ENCODE measurements around the gene RAB3IP. TPM values are rescaled to one million over a fixed set of nuclear protein-coding genes. Genes with fewer than 3 reads are reported as not detected.

The RAB3IP gene
- 19.0 TPM for total RNA-seq

- peaks cover 2% of the 10 kb centered on the region for H3K27me3 ChIP-seq (ENCODE audit: insufficient read depth, low read length)
- peaks cover 9% of the 10 kb centered on the region for H3K4me1 ChIP-seq (ENCODE audit: insufficient read depth, low read length)
- H3K4me3 ChIP-seq (ENCODE audit: low read length), result peak within 1 kb of the TSS; percentile 63
- no peaks in the 10 kb centered on the region for H3K9me3 ChIP-seq (ENCODE audit: low read depth, low read length)
These were observed at the start of gene RAB3IP for GRCh38 chr12:69738351-69739286. TSS of gene RAB3IP (plus strand) at chr12:69738860. CDS start at chr12:69755409, 16,549 bp downstream.

GRCh38 chr12:69689638-69690037 is 49.0 kb upstream of the RAB3IP start:
- Histone ChIP-seq H3K9me3 (ENCODE audit: low read depth, low read length) (no peaks in the 10 kb centered on the region), H3K4me1 (ENCODE audit: insufficient read depth, low read length) (peaks cover 4% of the 10 kb centered on the region), H3K27me3 (ENCODE audit: insufficient read depth, low read length) (no peaks in the 10 kb centered on the region), H3K4me3 (ENCODE audit: low read length) (no peak overlapping the region)

- Histone ChIP-seq H3K9me3 (ENCODE audit: low read depth, low read length) (no peaks in the 10 kb centered on the region), H3K4me3 (ENCODE audit: low read length) (no peak overlapping the region), H3K27me3 (ENCODE audit: insufficient read depth, low read length) (no peaks in the 10 kb centered on the region), H3K4me1 (ENCODE audit: insufficient read depth, low read length) (peaks cover 1% of the 10 kb centered on the region)
These were observed 44.5 kb upstream of the RAB3IP start for GRCh38 chr12:69694123-69694522.

GRCh38 chr12:69698054-69698453 is 40.6 kb upstream of the RAB3IP start:
- Histone ChIP-seq H3K9me3 (ENCODE audit: low read depth, low read length) (no peaks in the 10 kb centered on the region), H3K4me1 (ENCODE audit: insufficient read depth, low read length) (no peaks in the 10 kb centered on the region), H3K4me3 (ENCODE audit: low read length) (no peak overlapping the region), H3K27me3 (ENCODE audit: insufficient read depth, low read length) (no peaks in the 10 kb centered on the region)

GRCh38 chr12:69698769-69699540 is 39.7 kb upstream of the RAB3IP start, which contains the start of gene BEST3:
TSS of gene BEST3 (minus strand) at chr12:69699303. CDS start at chr12:69697798, 1,505 bp downstream.
- no peaks in the 10 kb centered on the region for H3K4me1 ChIP-seq (ENCODE audit: insufficient read depth, low read length)
- no peaks in the 10 kb centered on the region for H3K9me3 ChIP-seq (ENCODE audit: low read depth, low read length)
- no peaks in the 10 kb centered on the region for H3K27me3 ChIP-seq (ENCODE audit: insufficient read depth, low read length)
- H3K4me3 ChIP-seq (ENCODE audit: low read length), result no peak within 1 kb of the TSS

- H3K4me3 ChIP-seq (ENCODE audit: low read length), result no peak overlapping the region
- no peaks in the 10 kb centered on the region for H3K27me3 ChIP-seq (ENCODE audit: insufficient read depth, low read length)
- H3K9me3 ChIP-seq (ENCODE audit: low read depth, low read length), result no peaks in the 10 kb centered on the region
- no peaks in the 10 kb centered on the region for H3K4me1 ChIP-seq (ENCODE audit: insufficient read depth, low read length)
These were observed 36.8 kb upstream of the RAB3IP start for GRCh38 chr12:69701826-69702225.

GRCh38 chr12:69703146-69703642 is 35.5 kb upstream of the RAB3IP start:
- no peaks in the 10 kb centered on the region for H3K4me1 ChIP-seq (ENCODE audit: insufficient read depth, low read length)

GRCh38 chr12:69704357-69704756 is 34.3 kb upstream of the RAB3IP start:
- Histone ChIP-seq H3K27me3 (ENCODE audit: insufficient read depth, low read length) (no peaks in the 10 kb centered on the region), H3K4me3 (ENCODE audit: low read length) (no peak overlapping the region), H3K4me1 (ENCODE audit: insufficient read depth, low read length) (no peaks in the 10 kb centered on the region), H3K9me3 (ENCODE audit: low read depth, low read length) (no peaks in the 10 kb centered on the region)

More at GRCh38 chr12:69703146-69703642, 35.5 kb upstream of the RAB3IP start:
- H3K9me3 ChIP-seq (ENCODE audit: low read depth, low read length), result no peaks in the 10 kb centered on the region
- H3K27me3 ChIP-seq (ENCODE audit: insufficient read depth, low read length), result no peaks in the 10 kb centered on the region
- no peak overlapping the region for H3K4me3 ChIP-seq (ENCODE audit: low read length)

- Histone ChIP-seq H3K9me3 (ENCODE audit: low read depth, low read length) (no peaks in the 10 kb centered on the region), H3K4me3 (ENCODE audit: low read length) (no peak overlapping the region), H3K27me3 (ENCODE audit: insufficient read depth, low read length) (no peaks in the 10 kb centered on the region), H3K4me1 (ENCODE audit: insufficient read depth, low read length) (no peaks in the 10 kb centered on the region)
These were observed 30.0 kb upstream of the RAB3IP start for GRCh38 chr12:69708649-69709048.

- Histone ChIP-seq H3K4me1 (ENCODE audit: insufficient read depth, low read length) (no peaks in the 10 kb centered on the region), H3K4me3 (ENCODE audit: low read length) (no peak overlapping the region), H3K9me3 (ENCODE audit: low read depth, low read length) (no peaks in the 10 kb centered on the region), H3K27me3 (ENCODE audit: insufficient read depth, low read length) (no peaks in the 10 kb centered on the region)
These were observed 25.8 kb upstream of the RAB3IP start for GRCh38 chr12:69712826-69713225.

- H3K27me3 ChIP-seq (ENCODE audit: insufficient read depth, low read length), result no peaks in the 10 kb centered on the region
- no peaks in the 10 kb centered on the region for H3K9me3 ChIP-seq (ENCODE audit: low read depth, low read length)
- no peak overlapping the region for H3K4me3 ChIP-seq (ENCODE audit: low read length)
- no peaks in the 10 kb centered on the region for H3K4me1 ChIP-seq (ENCODE audit: insufficient read depth, low read length)
These were observed 24.1 kb upstream of the RAB3IP start for GRCh38 chr12:69714542-69714941.

GRCh38 chr12:69719336-69720316 is 19.0 kb upstream of the RAB3IP start:
- Histone ChIP-seq H3K9me3 (ENCODE audit: low read depth, low read length) (no peaks in the 10 kb centered on the region), H3K4me3 (ENCODE audit: low read length) (no peak overlapping the region), H3K4me1 (ENCODE audit: insufficient read depth, low read length) (no peaks in the 10 kb centered on the region), H3K27me3 (ENCODE audit: insufficient read depth, low read length) (peaks cover 5% of the 10 kb centered on the region)

GRCh38 chr12:69720750-69721149 is 17.9 kb upstream of the RAB3IP start:
- Histone ChIP-seq H3K4me1 (ENCODE audit: insufficient read depth, low read length) (no peaks in the 10 kb centered on the region), H3K9me3 (ENCODE audit: low read depth, low read length) (no peaks in the 10 kb centered on the region), H3K27me3 (ENCODE audit: insufficient read depth, low read length) (peaks cover 5% of the 10 kb centered on the region), H3K4me3 (ENCODE audit: low read length) (no peak overlapping the region)

GRCh38 chr12:69726922-69727321 is 11.7 kb upstream of the RAB3IP start:
- Histone ChIP-seq H3K4me1 (ENCODE audit: insufficient read depth, low read length) (no peaks in the 10 kb centered on the region), H3K27me3 (ENCODE audit: insufficient read depth, low read length) (peaks cover 7% of the 10 kb centered on the region), H3K9me3 (ENCODE audit: low read depth, low read length) (no peaks in the 10 kb centered on the region), H3K4me3 (ENCODE audit: low read length) (no peak overlapping the region)

Data from mononuclear cell (primary cell).